OCI-LY3 (cell line): Measurements from ENCODE around the gene C3AR1.
A peak's percentile ranks its signal among the peaks of the same experiment; 100 is the strongest.

Experiments used
- H2AFZ ChIP-seq: fragments of 200-600, 300-600 bp; shearing (Covaris generic); 2 replicates; pipeline ENCODE4 v1.6.0; 2014; ENCODE audit warnings: antibody characterized with exemption, low read depth, low read length
- H3K27ac ChIP-seq: fragments of 200-600, 300-600 bp; sonication (generic); 2 replicates; pipeline ENCODE4 v1.5.1; 2014; ENCODE audit warnings: mild to moderate bottlenecking, low read length, moderate library complexity, mixed read lengths
- H3K27me3 ChIP-seq: fragments of 200-600, 300-600 bp; sonication (generic); 2 replicates; pipeline ENCODE4 v1.6.1; 2014; ENCODE audit warnings: low read depth, low read length, mixed read lengths
- H3K36me3 ChIP-seq: fragments of 200-600, 300-600 bp; sonication (generic); replicated peaks from 2 replicates; pipeline ENCODE3; 2014; ENCODE audit warnings: low read depth, low read length, mixed read lengths
- H3K4me1 ChIP-seq: fragments of 300-600, 200-600 bp; sonication (generic); 2 replicates; pipeline ENCODE4 v1.6.1; 2014; ENCODE audit warnings: low read length, mixed read lengths
- H3K4me2 ChIP-seq: fragments of 200-600, 300-600 bp; sonication (generic); 2 replicates; pipeline ENCODE4 v1.6.1; 2014; ENCODE audit warnings: low read length, mixed read lengths
- H3K4me3 ChIP-seq: fragments of 300-600, 200-600 bp; sonication (generic); 2 replicates; pipeline ENCODE4 v1.5.1; 2014; ENCODE audit warnings: antibody characterized with exemption, mild to moderate bottlenecking, low read length, moderate library complexity
- H3K79me2 ChIP-seq: fragments of 300-600, 200-600 bp; shearing (Covaris generic); 2 replicates; pipeline ENCODE4 v1.6.1; 2014; ENCODE audit warnings: mild to moderate bottlenecking, low read length, mixed read lengths
- H3K9ac ChIP-seq: fragments of 300-600, 200-600 bp; shearing (Covaris generic); 2 replicates; pipeline ENCODE4 v1.6.0; 2014; ENCODE audit warnings: mild to moderate bottlenecking, low read length, moderate library complexity
- H3K9me3 ChIP-seq: fragments of 200-600, 300-600 bp; shearing (Covaris generic); 2 replicates; pipeline ENCODE4 v1.6.1; 2014; ENCODE audit warnings: low read length, mixed read lengths; ENCODE audit not compliant: insufficient read depth
- H4K20me1 ChIP-seq: fragments of 200-600, 300-600 bp; sonication (generic); 2 replicates; pipeline ENCODE4 v1.6.1; 2016; ENCODE audit warnings: low read length, mixed read lengths; ENCODE audit not compliant: insufficient read depth
- CTCF ChIP-seq: fragments of 200-600, 300-600 bp; sonication (generic); IDR thresholded peaks from 2 replicates; pipeline ENCODE4 v1.5.1; 2014; ENCODE audit warnings: antibody characterized with exemption, low read length, low read depth
- EZH2phosphoT487 ChIP-seq: fragments of 200-600 bp; shearing (Covaris generic); IDR thresholded peaks from 2 replicates; pipeline ENCODE4 v1.6.1; 2018; ENCODE audit warnings: antibody characterized with exemption, mixed run types, low read depth

C3AR1 gene

GRCh38 chr12:8037046-8037663 is 29.0 kb downstream of the C3AR1 start:
- H3K27me3 ChIP-seq: no peaks in the 10 kb centered on the region
- no peaks in the 10 kb centered on the region for H3K9me3 ChIP-seq
- H3K27ac ChIP-seq: 0 out of 2 replicates have a peak overlapping the region, but pooled peaks have one; percentile 10
- H2AFZ ChIP-seq: no peak overlapping the region
- H3K79me2 ChIP-seq: peaks cover 16% of the 10 kb centered on the region; the same call in 1 of the 2 replicates
- peak overlapping the region; percentile 36 for H3K4me3 ChIP-seq
- peaks cover 12% of the 10 kb centered on the region; the same call in 1 of the 2 replicates for H4K20me1 ChIP-seq
- peak overlapping the region; percentile 60 for H3K4me2 ChIP-seq
- TF ChIP-seq CTCF (no peak), EZH2phosphoT487 (no peak)
- H3K9ac ChIP-seq: no peak overlapping the region
- peaks cover 13% of the 10 kb centered on the region for H3K36me3 ChIP-seq
- peaks cover 32% of the 10 kb centered on the region for H3K4me1 ChIP-seq

- H3K27me3 ChIP-seq: no peaks in the 10 kb centered on the region
- peaks cover 16% of the 10 kb centered on the region; the same call in 1 of the 2 replicates for H3K79me2 ChIP-seq
- no peak overlapping the region for H3K9ac ChIP-seq
- H3K36me3 ChIP-seq: peaks cover 13% of the 10 kb centered on the region
- H3K27ac ChIP-seq: no peak overlapping the region
- no peak overlapping the region for H3K4me3 ChIP-seq
- no peak for TF ChIP-seq CTCF
- TF ChIP-seq EZH2phosphoT487: no peak
- peaks cover 36% of the 10 kb centered on the region for H3K4me1 ChIP-seq
- H4K20me1 ChIP-seq: peaks cover 12% of the 10 kb centered on the region; the same call in 1 of the 2 replicates
- H3K9me3 ChIP-seq: no peaks in the 10 kb centered on the region
- H2AFZ ChIP-seq: no peak overlapping the region
- no peak overlapping the region for H3K4me2 ChIP-seq
Measured at GRCh38 chr12:8036346-8036745, 29.8 kb downstream of the C3AR1 start.

- TF ChIP-seq CTCF: no peak
- Histone ChIP-seq H3K4me2 (no peak overlapping the region), H2AFZ (no peak overlapping the region), H4K20me1 (peaks cover 12% of the 10 kb centered on the region; the same call in 1 of the 2 replicates), H3K27me3 (no peaks in the 10 kb centered on the region), H3K27ac (no peak overlapping the region), H3K79me2 (peaks cover 16% of the 10 kb centered on the region; the same call in 1 of the 2 replicates), H3K36me3 (peaks cover 8% of the 10 kb centered on the region), H3K4me1 (peaks cover 36% of the 10 kb centered on the region), H3K9ac (no peak overlapping the region), H3K4me3 (no peak overlapping the region), H3K9me3 (no peaks in the 10 kb centered on the region)
Measured at GRCh38 chr12:8035440-8036010, 30.6 kb downstream of the C3AR1 start.

GRCh38 chr12:8034802-8035201 is 31.4 kb downstream of the C3AR1 start:
- H4K20me1 ChIP-seq: peaks cover 12% of the 10 kb centered on the region; the same call in 1 of the 2 replicates
- H3K9ac ChIP-seq: no peak overlapping the region

More at GRCh38 chr12:8034802-8035201, 31.4 kb downstream of the C3AR1 start:
- Histone ChIP-seq H3K79me2 (peaks cover 16% of the 10 kb centered on the region; the same call in 1 of the 2 replicates), H2AFZ (no peak overlapping the region), H3K4me2 (0 out of 2 replicates have a peak overlapping the region, but pooled peaks have one; percentile 4), H3K4me1 (peaks cover 36% of the 10 kb centered on the region), H3K4me3 (no peak overlapping the region), H3K27ac (peak overlapping the region; percentile 1; the same call in 1 of the 2 replicates), H3K36me3 (peaks cover 5% of the 10 kb centered on the region), H3K9me3 (no peaks in the 10 kb centered on the region), H3K27me3 (no peaks in the 10 kb centered on the region; the same call in 1 of the 2 replicates)
- TF ChIP-seq EZH2phosphoT487 (no peak), CTCF (no peak)
